GM18861 (cell line): ENCODE measurements around the gene GPR143.

Experiments used
- ATAC-seq: cut with Tn5 transposase; IDR thresholded peaks from one replicate; pipeline ENCODE4 v1.9.1; 2021; ENCODE audit not compliant: unreplicated experiment

GPR143 gene

DNA sequence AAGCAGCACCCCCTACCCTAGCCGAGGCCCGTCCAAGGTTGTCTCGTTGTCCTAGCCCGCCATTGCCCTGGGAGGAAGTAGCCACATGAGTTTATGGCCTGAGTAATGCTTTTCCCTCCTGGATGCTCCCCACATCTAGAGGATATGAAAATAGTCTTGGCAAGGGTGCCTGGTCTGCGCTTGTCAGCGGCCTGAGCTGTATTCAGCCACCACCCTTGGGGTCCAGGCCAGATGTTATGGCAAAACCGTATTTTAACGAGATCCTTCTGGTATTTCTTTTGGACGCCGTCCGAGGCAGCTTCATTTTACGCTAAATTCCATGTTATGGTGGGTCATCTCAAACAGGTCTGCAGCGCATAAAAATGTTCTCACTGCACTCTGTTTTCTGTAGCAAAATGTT, 89.3 kb downstream of the GPR143 start:
- ATAC-seq: no peak
